NB4 (cell line): ENCODE results near the gene DPAGT1.

Source experiments
- CTCF ChIP-seq: IDR thresholded peaks from one replicate; pipeline ENCODE4 v1.5.1; 2012; ENCODE audit warnings: low read depth, low read length
- MYC ChIP-seq: IDR thresholded peaks from 2 replicates; pipeline ENCODE4 v1.6.1; 2011; ENCODE audit warnings: low read depth, low read length

GRCh38 chr11:119084663-119085436 lies 16.8 kb downstream of the DPAGT1 start, which contains the start of gene HMBS:
- no peak for TF ChIP-seq CTCF
- TF ChIP-seq MYC: peak; percentile 81; the same call in 1 of the 2 replicates
